Midbrain (tissue), 1 donor: Measurements from ENCODE around the gene PPP1R3C.

ENCODE experiments used
- DNase-seq: peaks from one replicate; lab custom pipeline; 2025; lab: John Stamatoyannopoulos, UW

Gene PPP1R3C

GRCh38 chr10:91629715-91630549 is 2.9 kb downstream of the PPP1R3C start:
- no peak for DNase-seq

GRCh38 chr10:91628383-91628782 is 4.5 kb downstream of the PPP1R3C start:
- no peak for DNase-seq

GRCh38 chr10:91627344-91628102 is 5.3 kb downstream of the PPP1R3C start:
- DNase-seq: no peak

- no peak for DNase-seq
Observed at GRCh38 chr10:91626936-91627335, 5.9 kb downstream of the PPP1R3C start.

- DNase-seq: no peak
Observed at GRCh38 chr10:91624633-91625032, 8.2 kb downstream of the PPP1R3C start.

DNA sequence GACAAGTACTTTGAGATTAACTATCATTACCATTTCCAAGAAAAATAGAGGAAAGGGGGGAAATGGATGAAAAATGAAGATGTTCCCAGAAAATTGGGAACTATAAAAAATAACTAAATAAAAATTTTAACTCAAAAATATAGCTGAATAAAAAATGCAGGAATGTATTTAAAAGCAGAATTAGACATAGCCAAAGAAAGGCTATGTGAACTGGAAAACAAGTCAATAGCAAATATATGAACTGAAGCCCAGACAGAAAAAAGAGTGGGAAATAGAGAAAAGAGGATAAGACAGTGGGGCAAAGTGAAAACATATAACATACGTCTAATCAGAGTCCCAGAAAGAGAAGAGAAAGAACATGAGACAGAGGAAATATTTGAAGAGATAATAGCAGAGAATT is 10.3 kb downstream of the PPP1R3C start:
- no peak for DNase-seq

DNA sequence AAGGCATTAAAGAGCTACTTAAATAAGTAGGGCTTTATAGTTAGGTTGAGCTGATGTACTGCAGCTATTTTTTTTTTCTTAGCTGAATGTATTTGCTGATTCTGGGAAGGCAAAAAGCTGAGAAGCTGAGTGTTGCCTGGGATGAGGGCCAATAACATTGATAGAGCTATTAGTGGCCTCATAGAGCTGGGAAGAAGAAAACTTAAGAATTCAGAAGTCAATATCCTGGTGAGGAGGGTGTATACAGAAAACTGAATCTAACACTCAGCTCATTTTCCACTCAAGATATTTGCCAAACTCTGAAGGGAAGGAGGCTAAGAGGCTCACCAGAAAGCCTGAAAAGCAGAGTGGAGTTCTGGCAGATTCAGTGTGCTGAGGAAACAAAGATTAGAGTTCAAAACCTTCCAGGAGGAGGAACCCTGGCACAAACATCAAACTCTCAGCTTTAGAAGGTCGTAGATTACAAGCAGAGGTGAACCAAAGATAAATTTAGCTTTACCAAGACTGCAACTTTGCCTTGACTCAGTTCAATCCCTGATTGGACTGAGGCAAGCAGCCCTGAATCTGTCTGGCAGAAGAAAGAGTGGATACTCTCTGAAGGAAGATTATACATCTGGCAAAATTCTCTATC is 11.3 kb downstream of the PPP1R3C start:
- no peak for DNase-seq

GRCh38 chr10:91617072-91617609 is 15.7 kb downstream of the PPP1R3C start:
- DNase-seq: no peak

GRCh38 chr10:91616137-91616536 is 16.7 kb downstream of the PPP1R3C start:
- no peak for DNase-seq

GRCh38 chr10:91614225-91614624 is 18.6 kb downstream of the PPP1R3C start:
- no peak for DNase-seq

DNA sequence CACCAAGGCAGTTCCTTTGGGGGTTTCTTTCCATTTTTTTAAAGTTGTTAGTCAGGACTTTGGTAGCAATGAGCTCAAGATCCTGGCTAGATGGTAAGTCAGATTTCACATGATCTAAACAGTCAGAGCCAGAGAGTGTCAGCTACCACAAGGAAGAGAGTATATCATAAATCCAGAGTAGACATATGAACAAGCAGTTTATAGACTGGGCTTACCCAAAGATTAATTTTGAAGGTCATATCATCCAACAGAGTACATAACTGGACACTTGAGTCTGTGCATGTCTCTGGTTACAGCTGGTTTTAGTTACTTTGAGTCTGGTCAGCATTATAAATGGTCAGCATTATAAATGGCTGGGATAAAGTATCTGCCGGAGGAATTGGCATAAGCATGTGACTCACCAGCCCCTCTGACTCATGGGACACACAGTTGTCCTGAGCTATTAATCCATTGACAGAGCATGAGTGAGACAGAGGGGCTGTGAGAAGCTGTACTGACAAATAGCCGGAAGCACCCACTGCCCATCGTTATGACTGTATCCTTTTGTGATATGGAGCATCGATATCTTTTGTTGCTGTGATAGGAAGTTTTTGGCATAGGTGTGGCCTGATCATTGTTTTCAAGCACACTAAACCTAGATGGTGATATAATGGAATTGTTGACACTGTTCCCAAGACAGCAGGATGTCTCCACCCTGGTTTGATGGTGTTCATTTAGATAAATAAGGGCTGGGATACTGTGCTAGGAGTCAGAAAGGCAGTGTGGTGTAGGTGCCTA is 19.3 kb downstream of the PPP1R3C start:
- no peak for DNase-seq

DNA sequence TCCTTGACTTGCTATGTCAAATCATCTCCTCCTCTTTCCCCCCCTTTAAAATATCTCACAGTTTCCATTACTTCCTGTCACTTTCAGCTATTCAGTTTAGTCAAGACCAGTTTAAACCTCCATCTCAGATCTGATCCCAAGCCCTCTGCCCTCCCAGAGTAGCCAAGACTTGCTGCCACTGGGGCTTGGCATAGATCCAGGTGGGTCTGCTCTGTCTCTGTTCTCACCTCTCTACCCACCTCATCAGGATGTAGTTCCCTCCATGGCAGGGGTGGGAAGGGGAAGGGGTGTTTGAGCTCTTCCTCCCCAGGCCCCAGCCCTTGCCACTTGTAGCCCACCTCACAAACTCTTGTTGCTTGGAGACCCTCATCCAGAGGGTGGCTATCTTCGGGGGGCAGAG is 22.0 kb downstream of the PPP1R3C start:
- no peak for DNase-seq

DNA sequence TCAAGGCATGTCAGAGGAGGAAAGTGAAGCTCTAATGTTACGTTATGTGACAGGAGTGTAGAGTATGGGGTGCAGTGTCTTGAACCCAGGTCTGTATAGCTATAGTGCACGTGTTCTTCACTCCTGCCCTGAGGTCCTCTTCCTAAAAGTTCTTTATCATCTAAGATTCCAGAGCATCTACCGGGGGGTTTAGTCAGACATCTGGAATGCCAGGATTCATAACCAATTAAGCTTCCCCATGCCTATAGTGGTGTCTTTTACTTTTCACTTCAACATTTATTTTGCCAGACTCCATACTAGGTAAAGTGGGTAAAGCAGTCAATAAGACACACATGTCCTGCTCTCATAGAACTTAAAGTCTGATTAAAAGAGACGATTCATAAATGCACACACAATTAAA is 22.4 kb downstream of the PPP1R3C start:
- DNase-seq: no peak

GRCh38 chr10:91607646-91608403 is 25.0 kb downstream of the PPP1R3C start:
- no peak for DNase-seq

GRCh38 chr10:91605968-91606367 is 26.9 kb downstream of the PPP1R3C start:
- no peak for DNase-seq

DNA sequence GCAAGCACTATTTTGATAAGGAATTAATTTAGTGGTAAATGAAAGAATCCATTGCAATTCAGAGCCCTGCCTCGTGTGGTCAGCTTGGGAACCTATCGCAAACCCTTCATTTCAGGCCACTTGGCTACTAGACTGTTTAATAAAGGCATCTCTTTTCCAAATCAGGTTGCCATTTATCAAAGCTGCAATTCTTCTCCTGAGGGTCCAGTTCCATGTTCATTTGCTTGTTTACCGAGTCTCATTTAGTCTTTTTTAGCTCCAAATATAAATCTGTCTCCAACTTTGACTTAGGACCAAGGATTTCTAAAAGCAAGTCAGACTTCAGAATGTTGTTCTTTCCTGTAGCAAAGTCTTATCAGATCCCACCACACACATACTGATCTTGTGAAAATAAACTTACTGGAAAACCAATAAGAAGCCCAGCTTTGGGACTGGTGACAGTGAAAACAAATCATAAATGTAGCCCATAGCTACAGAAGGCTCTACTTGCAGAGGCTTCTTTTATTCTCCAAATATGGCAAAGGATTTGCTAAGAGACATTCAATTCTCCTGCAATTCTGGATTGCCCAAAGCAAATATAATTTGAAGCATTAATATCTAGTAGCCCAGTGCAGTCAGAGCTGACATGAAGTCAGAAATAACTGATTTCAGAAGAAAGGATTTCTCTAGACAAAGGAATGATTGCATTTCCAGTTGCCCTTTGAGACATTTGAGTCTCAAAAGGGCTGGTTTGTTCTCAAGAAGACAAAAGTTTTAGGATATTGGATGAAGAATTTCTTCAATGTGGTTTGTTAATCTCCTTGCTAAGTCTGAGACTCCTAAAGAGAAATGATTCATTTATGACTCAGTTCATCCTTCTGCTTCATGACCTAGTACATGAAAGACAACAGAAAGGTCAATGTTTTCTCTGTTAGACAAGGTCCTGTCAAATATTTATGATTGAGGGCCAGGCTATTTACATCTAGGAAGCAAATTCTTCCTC is 28.0 kb downstream of the PPP1R3C start:
- DNase-seq: no peak

- DNase-seq: no peak
Observed at GRCh38 chr10:91603931-91604331, 28.9 kb downstream of the PPP1R3C start.

DNA sequence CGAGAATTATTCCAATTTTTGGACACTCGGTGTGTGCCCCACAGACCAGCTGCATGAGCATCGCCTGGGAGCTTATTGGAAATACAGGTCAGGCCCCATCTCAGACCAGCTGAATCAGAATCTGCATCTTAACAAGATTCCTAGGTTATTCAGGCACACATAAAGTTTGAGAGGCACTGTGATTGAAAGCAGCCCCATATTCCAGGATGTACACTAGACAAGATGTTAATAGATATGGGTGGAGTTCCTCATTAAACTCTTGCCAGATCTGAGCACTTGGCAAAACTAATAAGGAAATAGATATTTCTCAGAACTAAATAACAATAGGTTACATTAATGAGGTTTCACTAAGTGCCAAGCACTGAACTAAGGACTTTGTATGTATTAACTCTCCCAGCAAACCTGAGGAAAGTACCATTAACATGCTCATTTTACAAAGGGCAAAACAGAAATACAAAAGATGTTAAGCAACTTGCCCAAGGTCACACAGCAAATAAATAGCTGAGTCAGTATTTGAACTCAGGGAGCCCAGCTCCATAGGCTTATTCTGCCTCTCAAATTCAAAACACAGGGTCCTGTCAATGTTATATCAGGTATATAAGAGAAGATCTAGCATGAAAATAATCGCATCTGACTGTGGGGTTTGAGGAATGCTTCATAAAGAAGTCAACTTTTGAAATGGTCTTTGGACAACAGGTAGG is 29.9 kb downstream of the PPP1R3C start:
- DNase-seq: no peak

- no peak for DNase-seq
Observed at GRCh38 chr10:91602449-91602848, 30.4 kb downstream of the PPP1R3C start.
